ENCODE results near the gene ZBTB20.

Gene ZBTB20

GRCh38 chr3:114411190-114411668 is 735.9 kb downstream of the ZBTB20 start:
- Histone ChIP-seq H3K4me3 (ENCODE audit: low read length) (no peak overlapping the region; the same call in 1 of the 2 replicates), H3K9me3 (ENCODE audit: insufficient read depth, low read depth, low read length) (no peaks in the 10 kb centered on the region), H3K4me1 (ENCODE audit: insufficient read depth, low read length) (peaks cover 53% of the 10 kb centered on the region), H3K27me3 (ENCODE audit: insufficient read depth, low read length) (no peaks in the 10 kb centered on the region), H3K36me3 (ENCODE audit: insufficient read depth, low read length) (no peaks in the 10 kb centered on the region), H3K9ac (ENCODE audit: low read depth, low read length) (no peak overlapping the region), H3K27ac (ENCODE audit: low read depth, low read length) (peak overlapping the region; percentile 29; the same call in 1 of the 2 replicates)
- WGBS = 80% methylated on average over 1 of the region's 3 CpGs

GRCh38 chr3:114408736-114409670 is 738.1 kb downstream of the ZBTB20 start:
- H3K27ac ChIP-seq (ENCODE audit: low read depth, low read length) = no peak overlapping the region

GRCh38 chr3:114406922-114407321 is 740.2 kb downstream of the ZBTB20 start:
- H3K4me3 ChIP-seq (ENCODE audit: low read length) = no peak overlapping the region
- H3K27me3 ChIP-seq (ENCODE audit: insufficient read depth, low read length) = no peaks in the 10 kb centered on the region
- H3K9me3 ChIP-seq (ENCODE audit: insufficient read depth, low read depth, low read length) = no peaks in the 10 kb centered on the region
- WGBS = 95% methylated on average over 3 of the region's 3 CpGs
- H3K9ac ChIP-seq (ENCODE audit: low read depth, low read length) = no peak overlapping the region
- H3K36me3 ChIP-seq (ENCODE audit: insufficient read depth, low read length) = no peaks in the 10 kb centered on the region
- peaks cover 45% of the 10 kb centered on the region for H3K4me1 ChIP-seq (ENCODE audit: insufficient read depth, low read length)
- no peak overlapping the region for H3K27ac ChIP-seq (ENCODE audit: low read depth, low read length)

More at GRCh38 chr3:114408736-114409670, 738.1 kb downstream of the ZBTB20 start:
- 53% methylated on average over 17 of the region's 17 CpGs for WGBS
- Histone ChIP-seq H3K9ac (ENCODE audit: low read depth, low read length) (no peak overlapping the region), H3K27me3 (ENCODE audit: insufficient read depth, low read length) (no peaks in the 10 kb centered on the region), H3K9me3 (ENCODE audit: insufficient read depth, low read depth, low read length) (no peaks in the 10 kb centered on the region), H3K36me3 (ENCODE audit: insufficient read depth, low read length) (no peaks in the 10 kb centered on the region), H3K4me1 (ENCODE audit: insufficient read depth, low read length) (peaks cover 57% of the 10 kb centered on the region), H3K4me3 (ENCODE audit: low read length) (no peak overlapping the region)

GRCh38 chr3:114406286-114406685 is 740.8 kb downstream of the ZBTB20 start:
- H3K4me1 ChIP-seq (ENCODE audit: insufficient read depth, low read length) = peaks cover 39% of the 10 kb centered on the region
- no peaks in the 10 kb centered on the region for H3K36me3 ChIP-seq (ENCODE audit: insufficient read depth, low read length)
- WGBS = 99% methylated on average over 3 of the region's 3 CpGs
- H3K4me3 ChIP-seq (ENCODE audit: low read length) = no peak overlapping the region
- no peaks in the 10 kb centered on the region for H3K27me3 ChIP-seq (ENCODE audit: insufficient read depth, low read length)
- no peak overlapping the region for H3K9ac ChIP-seq (ENCODE audit: low read depth, low read length)
- no peak overlapping the region for H3K27ac ChIP-seq (ENCODE audit: low read depth, low read length)
- H3K9me3 ChIP-seq (ENCODE audit: insufficient read depth, low read depth, low read length) = no peaks in the 10 kb centered on the region

GRCh38 chr3:114405202-114405990 is 741.7 kb downstream of the ZBTB20 start:
- Histone ChIP-seq H3K4me1 (ENCODE audit: insufficient read depth, low read length) (peaks cover 30% of the 10 kb centered on the region), H3K4me3 (ENCODE audit: low read length) (no peak overlapping the region), H3K9me3 (ENCODE audit: insufficient read depth, low read depth, low read length) (no peaks in the 10 kb centered on the region), H3K27me3 (ENCODE audit: insufficient read depth, low read length) (no peaks in the 10 kb centered on the region), H3K27ac (ENCODE audit: low read depth, low read length) (no peak overlapping the region), H3K9ac (ENCODE audit: low read depth, low read length) (no peak overlapping the region), H3K36me3 (ENCODE audit: insufficient read depth, low read length) (no peaks in the 10 kb centered on the region)
- 83% methylated on average over 1 of the region's 2 CpGs for WGBS

GRCh38 chr3:114404590-114404989 is 742.5 kb downstream of the ZBTB20 start:
- no peak overlapping the region for H3K9ac ChIP-seq (ENCODE audit: low read depth, low read length)
- 84% methylated on average over 6 of the region's 6 CpGs for WGBS
- no peaks in the 10 kb centered on the region for H3K27me3 ChIP-seq (ENCODE audit: insufficient read depth, low read length)
- H3K27ac ChIP-seq (ENCODE audit: low read depth, low read length) = no peak overlapping the region
- H3K9me3 ChIP-seq (ENCODE audit: insufficient read depth, low read depth, low read length) = no peaks in the 10 kb centered on the region
- no peaks in the 10 kb centered on the region for H3K36me3 ChIP-seq (ENCODE audit: insufficient read depth, low read length)
- no peak overlapping the region for H3K4me3 ChIP-seq (ENCODE audit: low read length)
- H3K4me1 ChIP-seq (ENCODE audit: insufficient read depth, low read length) = peaks cover 22% of the 10 kb centered on the region

- WGBS = 96% methylated on average over 1 of the region's 3 CpGs
- Histone ChIP-seq H3K4me1 (ENCODE audit: insufficient read depth, low read length) (peaks cover 4% of the 10 kb centered on the region), H3K4me3 (ENCODE audit: low read length) (no peak overlapping the region), H3K27me3 (ENCODE audit: insufficient read depth, low read length) (no peaks in the 10 kb centered on the region), H3K27ac (ENCODE audit: low read depth, low read length) (no peak overlapping the region), H3K9me3 (ENCODE audit: insufficient read depth, low read depth, low read length) (no peaks in the 10 kb centered on the region), H3K36me3 (ENCODE audit: insufficient read depth, low read length) (no peaks in the 10 kb centered on the region), H3K9ac (ENCODE audit: low read depth, low read length) (no peak overlapping the region)
These were observed 744.2 kb downstream of the ZBTB20 start for GRCh38 chr3:114402838-114403237.

- Histone ChIP-seq H3K4me1 (ENCODE audit: insufficient read depth, low read length) (peaks cover 4% of the 10 kb centered on the region; the same call in 1 of the 2 replicates), H3K27me3 (ENCODE audit: insufficient read depth, low read length) (no peaks in the 10 kb centered on the region), H3K27ac (ENCODE audit: low read depth, low read length) (no peak overlapping the region), H3K36me3 (ENCODE audit: insufficient read depth, low read length) (no peaks in the 10 kb centered on the region), H3K9me3 (ENCODE audit: insufficient read depth, low read depth, low read length) (no peaks in the 10 kb centered on the region), H3K9ac (ENCODE audit: low read depth, low read length) (no peak overlapping the region), H3K4me3 (ENCODE audit: low read length) (no peak overlapping the region)
- 89% methylated on average over 3 of the region's 3 CpGs for WGBS
These were observed 745.7 kb downstream of the ZBTB20 start for GRCh38 chr3:114401346-114401745.

- H3K27ac ChIP-seq (ENCODE audit: low read depth, low read length) = no peak overlapping the region
- no peak overlapping the region for H3K4me3 ChIP-seq (ENCODE audit: low read length)
- H3K36me3 ChIP-seq (ENCODE audit: insufficient read depth, low read length) = no peaks in the 10 kb centered on the region
- peaks cover 4% of the 10 kb centered on the region; the same call in 1 of the 2 replicates for H3K4me1 ChIP-seq (ENCODE audit: insufficient read depth, low read length)
- H3K27me3 ChIP-seq (ENCODE audit: insufficient read depth, low read length) = no peaks in the 10 kb centered on the region
- no peaks in the 10 kb centered on the region for H3K9me3 ChIP-seq (ENCODE audit: insufficient read depth, low read depth, low read length)
- H3K9ac ChIP-seq (ENCODE audit: low read depth, low read length) = no peak overlapping the region
- 98% methylated on average over 4 of the region's 4 CpGs for WGBS
These were observed 746.7 kb downstream of the ZBTB20 start for GRCh38 chr3:114400371-114400770.

GRCh38 chr3:114394551-114394950 is 752.5 kb downstream of the ZBTB20 start:
- Histone ChIP-seq H3K27me3 (ENCODE audit: insufficient read depth, low read length) (no peaks in the 10 kb centered on the region), H3K36me3 (ENCODE audit: insufficient read depth, low read length) (no peaks in the 10 kb centered on the region), H3K27ac (ENCODE audit: low read depth, low read length) (no peak overlapping the region), H3K4me1 (ENCODE audit: insufficient read depth, low read length) (no peaks in the 10 kb centered on the region), H3K9ac (ENCODE audit: low read depth, low read length) (no peak overlapping the region), H3K4me3 (ENCODE audit: low read length) (no peak overlapping the region), H3K9me3 (ENCODE audit: insufficient read depth, low read depth, low read length) (no peaks in the 10 kb centered on the region)
- 79% methylated on average over 2 of the region's 2 CpGs for WGBS
